HFFc6 (cell line): ENCODE data around the gene GOLGA6A. TPM values are rescaled to one million over a fixed set of nuclear protein-coding genes. Genes with fewer than 3 reads are reported as not detected.
A peak's percentile ranks its signal among the peaks of the same experiment; 100 is the strongest.
"Not testable (repeated sequence)": the region's sequence is repeated elsewhere in the genome, so short reads cannot be mapped to it uniquely, and the experiment has no call there.

Experiments
- DNase-seq: peaks from one replicate; pipeline ENCODE4 v3.0.0-alpha.2; 2018
- H3K27ac Mint-ChIP-seq: 2 replicates; pipeline ENCODE4 v1.8.0; 2020; ENCODE audit warnings: mild to moderate bottlenecking, mixed read lengths
- H3K27me3 Mint-ChIP-seq: 2 replicates; pipeline ENCODE4 v1.8.0; 2021; ENCODE audit warnings: mild to moderate bottlenecking, moderate library complexity, mixed read lengths; ENCODE audit not compliant: insufficient read depth
- H3K36me3 Mint-ChIP-seq: 2 replicates; pipeline ENCODE4 v1.8.0; 2021; ENCODE audit warnings: low read depth, mixed read lengths
- H3K4me1 Mint-ChIP-seq: 2 replicates; pipeline ENCODE4 v1.8.0; 2020; ENCODE audit warnings: low read depth, mixed read lengths
- H3K4me3 Mint-ChIP-seq: 2 replicates; pipeline ENCODE4 v1.8.0; 2020; ENCODE audit warnings: mild to moderate bottlenecking, moderate library complexity, mixed read lengths
- H3K9me3 Mint-ChIP-seq: 2 replicates; pipeline ENCODE4 v1.8.0; 2020; ENCODE audit warnings: mild to moderate bottlenecking, mixed read lengths
- total RNA-seq, 6 experiments: library from RNA; stranded (reverse); fragmentation: NEBNext Ultra II Directional; extraction: Animal tissue kit (Norgen Biotek cat#: 25700); gene quantifications; 2 replicates in 1 of 6; 3 replicates in 5 of 6; pipeline ENCODE4 v1.2.3, GENCODE V29; 2021
- TF ChIP-seq, protein P1 (sequence below): fragments of 200-600 bp; sonication (generic); IDR thresholded peaks from 2 replicates; pipeline ENCODE4 v1.5.0; 2021; ENCODE audit warnings: antibody characterized with exemption, mild to moderate bottlenecking

The GOLGA6A gene
- total RNA-seq, 6 experiments from 2014 or later, result not detected

DNA sequence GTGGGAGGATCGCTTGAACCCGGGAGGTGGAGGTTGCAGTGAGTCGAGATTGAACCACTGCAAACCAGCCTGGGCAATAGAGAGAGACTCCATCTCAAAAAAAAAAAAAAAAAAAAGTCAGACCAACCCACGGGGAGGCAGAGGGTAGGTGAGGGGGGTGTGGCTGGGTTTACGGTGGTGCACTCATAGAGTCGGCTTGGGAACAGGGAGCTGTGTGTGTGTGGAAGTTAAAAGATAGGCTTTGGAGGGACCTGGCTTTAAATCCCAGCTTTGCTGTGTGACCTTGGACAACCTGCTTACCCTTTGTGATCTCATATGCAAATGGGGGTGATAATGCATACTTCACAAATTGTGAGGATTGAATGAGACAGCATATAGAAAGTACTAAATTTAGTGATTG, 38.1 kb upstream of the GOLGA6A start:
- Mint-ChIP-seq H3K27me3 (peaks cover 71% of the 10 kb centered on the region), H3K27ac (no peak overlapping the region), H3K4me3 (no peak overlapping the region), H3K9me3 (no peaks in the 10 kb centered on the region), H3K4me1 (no peaks in the 10 kb centered on the region), H3K36me3 (no peaks in the 10 kb centered on the region)
- DNase-seq, result no peak
- TF ChIP-seq, protein P1, sequence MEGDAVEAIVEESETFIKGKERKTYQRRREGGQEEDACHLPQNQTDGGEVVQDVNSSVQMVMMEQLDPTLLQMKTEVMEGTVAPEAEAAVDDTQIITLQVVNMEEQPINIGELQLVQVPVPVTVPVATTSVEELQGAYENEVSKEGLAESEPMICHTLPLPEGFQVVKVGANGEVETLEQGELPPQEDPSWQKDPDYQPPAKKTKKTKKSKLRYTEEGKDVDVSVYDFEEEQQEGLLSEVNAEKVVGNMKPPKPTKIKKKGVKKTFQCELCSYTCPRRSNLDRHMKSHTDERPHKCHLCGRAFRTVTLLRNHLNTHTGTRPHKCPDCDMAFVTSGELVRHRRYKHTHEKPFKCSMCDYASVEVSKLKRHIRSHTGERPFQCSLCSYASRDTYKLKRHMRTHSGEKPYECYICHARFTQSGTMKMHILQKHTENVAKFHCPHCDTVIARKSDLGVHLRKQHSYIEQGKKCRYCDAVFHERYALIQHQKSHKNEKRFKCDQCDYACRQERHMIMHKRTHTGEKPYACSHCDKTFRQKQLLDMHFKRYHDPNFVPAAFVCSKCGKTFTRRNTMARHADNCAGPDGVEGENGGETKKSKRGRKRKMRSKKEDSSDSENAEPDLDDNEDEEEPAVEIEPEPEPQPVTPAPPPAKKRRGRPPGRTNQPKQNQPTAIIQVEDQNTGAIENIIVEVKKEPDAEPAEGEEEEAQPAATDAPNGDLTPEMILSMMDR, result no peak

GRCh38 chr15:74109713-74110112, 27.4 kb upstream of the GOLGA6A start:
- no peaks in the 10 kb centered on the region for H3K36me3 Mint-ChIP-seq
- no peaks in the 10 kb centered on the region for H3K9me3 Mint-ChIP-seq
- TF ChIP-seq, protein P1, result no peak
- DNase-seq, result no peak
- no peak overlapping the region for H3K4me3 Mint-ChIP-seq
- peaks cover 24% of the 10 kb centered on the region for H3K27me3 Mint-ChIP-seq
- no peak overlapping the region for H3K27ac Mint-ChIP-seq
- H3K4me1 Mint-ChIP-seq, result no peaks in the 10 kb centered on the region

- H3K9me3 Mint-ChIP-seq, H3K4me3 Mint-ChIP-seq, H3K36me3 Mint-ChIP-seq, H3K27ac Mint-ChIP-seq, H3K4me1 Mint-ChIP-seq, DNase-seq: not testable (repeated sequence)
- TF ChIP-seq, protein P1, result peak; percentile 42
- H3K27me3 Mint-ChIP-seq, result peaks cover 24% of the 10 kb centered on the region
These were observed 26.3 kb upstream of the GOLGA6A start for GRCh38 chr15:74108611-74109010.

GRCh38 chr15:74108111-74108510, 25.8 kb upstream of the GOLGA6A start:
- Mint-ChIP-seq H3K27ac (no peak overlapping the region), H3K36me3 (no peaks in the 10 kb centered on the region), H3K4me1 (no peaks in the 10 kb centered on the region), H3K4me3 (no peak overlapping the region), H3K27me3 (peaks cover 22% of the 10 kb centered on the region), H3K9me3 (no peaks in the 10 kb centered on the region)
- DNase-seq, result no peak
- TF ChIP-seq, protein P1, result no peak

- H3K4me1 Mint-ChIP-seq, H3K9me3 Mint-ChIP-seq, H3K36me3 Mint-ChIP-seq, H3K27me3 Mint-ChIP-seq: not testable (repeated sequence)
- peak overlapping the region; percentile 95 for H3K27ac Mint-ChIP-seq
- DNase-seq, result peak; percentile 92
- H3K4me3 Mint-ChIP-seq, result peak overlapping the region; percentile 89
These were observed 17.8 kb upstream of the GOLGA6A start for GRCh38 chr15:74099963-74100733.

GRCh38 chr15:74096753-74097474, 14.6 kb upstream of the GOLGA6A start:
- H3K27ac Mint-ChIP-seq, H3K36me3 Mint-ChIP-seq, H3K9me3 Mint-ChIP-seq, H3K27me3 Mint-ChIP-seq, H3K4me3 Mint-ChIP-seq, DNase-seq, H3K4me1 Mint-ChIP-seq: not testable (repeated sequence)

- not testable (repeated sequence) for H3K4me3 Mint-ChIP-seq, H3K9me3 Mint-ChIP-seq, DNase-seq, H3K36me3 Mint-ChIP-seq, H3K27me3 Mint-ChIP-seq, H3K27ac Mint-ChIP-seq, H3K4me1 Mint-ChIP-seq
These were observed 13.3 kb upstream of the GOLGA6A start for GRCh38 chr15:74095610-74096009.

- not testable (repeated sequence) for H3K4me1 Mint-ChIP-seq
These were observed 12.2 kb upstream of the GOLGA6A start for GRCh38 chr15:74094567-74094966.

GRCh38 chr15:74075781-74076180, 6.6 kb downstream of the GOLGA6A start:
- not testable (repeated sequence) for H3K9me3 Mint-ChIP-seq, H3K27ac Mint-ChIP-seq, H3K27me3 Mint-ChIP-seq, H3K4me1 Mint-ChIP-seq, DNase-seq, H3K36me3 Mint-ChIP-seq, H3K4me3 Mint-ChIP-seq

More at GRCh38 chr15:74094567-74094966, 12.2 kb upstream of the GOLGA6A start:
- DNase-seq, H3K36me3 Mint-ChIP-seq, H3K27ac Mint-ChIP-seq, H3K4me3 Mint-ChIP-seq, H3K9me3 Mint-ChIP-seq, H3K27me3 Mint-ChIP-seq: not testable (repeated sequence)
